Measurements from ENCODE around the gene DNAJB13. TPM values are rescaled to one million over a fixed set of nuclear protein-coding genes. Genes with fewer than 3 reads are reported as not detected.
A peak's percentile ranks its signal among the peaks of the same experiment; 100 is the strongest.

DNAJB13 gene
- total and polyA plus RNA-seq, 9 donors = 0.36 to 23.3 (median 2.1) TPM; not detected in 2

DNA sequence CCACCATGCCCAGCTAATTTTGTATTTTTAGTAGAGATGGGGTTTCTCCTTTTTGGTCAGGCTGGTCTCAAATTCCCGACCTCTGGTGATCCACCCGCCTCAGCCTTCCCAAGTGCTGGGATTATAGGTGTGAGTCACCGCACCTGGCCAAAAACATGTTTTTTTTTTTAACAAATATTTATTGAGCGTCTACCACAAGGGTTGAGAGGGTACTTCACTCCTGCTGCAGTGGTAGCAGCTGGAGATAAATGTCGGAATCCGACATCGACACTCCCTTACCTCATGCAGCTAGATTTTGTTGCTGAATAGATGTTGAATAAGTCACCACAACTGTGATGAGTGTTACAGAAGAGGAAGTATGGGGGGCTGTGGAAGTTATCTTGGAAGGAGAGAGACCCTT is 971 bp downstream of the DNAJB13 start:
- Histone ChIP-seq H3K27me3 (no peaks in the 10 kb centered on the region), H3K4me1 (ENCODE audit: insufficient read depth) (no peaks in the 10 kb centered on the region), H3K4me3 (no peak overlapping the region), H3K27ac (no peak overlapping the region), H3K36me3 (no peaks in the 10 kb centered on the region), H3K9me3 (no peaks in the 10 kb centered on the region)
- TF ChIP-seq EP300 (IDR thresholded peaks at IDR 0.05) = no peak
- TF ChIP-seq POLR2A (IDR thresholded peaks at IDR 0.05) = no peak
- 80 to 91% (median 89%) methylated on average over 7 of the region's 7 CpGs for WGBS, 3 donors
- intact Hi-C loops (cut with DNase I) = no loop called here
- DNase-seq = no peak

DNA sequence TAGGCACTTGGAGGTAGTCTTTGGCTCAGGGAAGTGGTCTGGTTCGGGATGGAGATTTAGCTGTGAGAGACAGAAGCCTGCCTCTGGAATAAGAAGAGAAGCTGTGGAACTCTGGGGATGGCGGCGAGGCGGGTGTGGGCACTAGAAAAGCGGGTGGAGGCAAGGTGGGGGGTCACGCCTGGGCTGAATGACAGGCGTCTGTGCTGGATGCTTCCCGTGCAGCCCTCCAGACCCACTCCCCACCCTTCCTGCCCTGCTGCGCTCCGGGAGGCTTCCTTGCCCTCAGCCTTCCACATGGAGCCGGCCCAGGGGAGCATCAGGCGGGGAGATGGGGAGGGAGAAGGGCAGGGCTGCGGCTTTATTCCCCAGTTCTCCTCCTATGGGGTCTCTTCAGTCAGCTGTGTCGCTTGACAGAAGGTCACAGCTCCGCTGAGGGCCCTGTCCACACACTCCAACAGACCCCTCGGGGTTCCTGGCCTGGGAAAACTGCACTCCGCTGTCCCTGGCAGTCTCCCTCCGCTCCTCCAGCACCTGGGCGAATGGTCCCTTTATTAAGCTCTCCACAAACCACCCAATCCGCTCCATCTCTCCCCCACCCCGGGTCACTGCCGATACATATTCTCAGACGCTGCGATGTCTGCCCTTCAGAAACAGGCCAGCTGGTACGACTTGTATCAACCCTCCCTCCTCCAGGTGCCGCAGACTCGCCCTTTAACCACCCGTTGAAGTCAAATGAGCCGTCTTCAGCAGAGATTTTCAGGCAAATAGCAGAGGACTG is 6.2 kb downstream of the DNAJB13 start:
- intact Hi-C loops (cut with DNase I) = no loop called here
- 48 to 53% (median 53%) methylated on average over 28 to 29 of the region's 29 CpGs for WGBS, 3 donors
- Histone ChIP-seq H3K27ac (no peak overlapping the region), H3K4me3 (no peak overlapping the region), H3K36me3 (no peaks in the 10 kb centered on the region), H3K9me3 (no peaks in the 10 kb centered on the region), H3K27me3 (no peaks in the 10 kb centered on the region), H3K4me1 (ENCODE audit: insufficient read depth) (no peaks in the 10 kb centered on the region)
- no peak for TF ChIP-seq POLR2A (IDR thresholded peaks at IDR 0.05)
- TF ChIP-seq, protein P1, sequence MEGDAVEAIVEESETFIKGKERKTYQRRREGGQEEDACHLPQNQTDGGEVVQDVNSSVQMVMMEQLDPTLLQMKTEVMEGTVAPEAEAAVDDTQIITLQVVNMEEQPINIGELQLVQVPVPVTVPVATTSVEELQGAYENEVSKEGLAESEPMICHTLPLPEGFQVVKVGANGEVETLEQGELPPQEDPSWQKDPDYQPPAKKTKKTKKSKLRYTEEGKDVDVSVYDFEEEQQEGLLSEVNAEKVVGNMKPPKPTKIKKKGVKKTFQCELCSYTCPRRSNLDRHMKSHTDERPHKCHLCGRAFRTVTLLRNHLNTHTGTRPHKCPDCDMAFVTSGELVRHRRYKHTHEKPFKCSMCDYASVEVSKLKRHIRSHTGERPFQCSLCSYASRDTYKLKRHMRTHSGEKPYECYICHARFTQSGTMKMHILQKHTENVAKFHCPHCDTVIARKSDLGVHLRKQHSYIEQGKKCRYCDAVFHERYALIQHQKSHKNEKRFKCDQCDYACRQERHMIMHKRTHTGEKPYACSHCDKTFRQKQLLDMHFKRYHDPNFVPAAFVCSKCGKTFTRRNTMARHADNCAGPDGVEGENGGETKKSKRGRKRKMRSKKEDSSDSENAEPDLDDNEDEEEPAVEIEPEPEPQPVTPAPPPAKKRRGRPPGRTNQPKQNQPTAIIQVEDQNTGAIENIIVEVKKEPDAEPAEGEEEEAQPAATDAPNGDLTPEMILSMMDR (IDR thresholded peaks at IDR 0.05) = no peak
- no peak for TF ChIP-seq EP300 (IDR thresholded peaks at IDR 0.05)
- no peak for DNase-seq

DNA sequence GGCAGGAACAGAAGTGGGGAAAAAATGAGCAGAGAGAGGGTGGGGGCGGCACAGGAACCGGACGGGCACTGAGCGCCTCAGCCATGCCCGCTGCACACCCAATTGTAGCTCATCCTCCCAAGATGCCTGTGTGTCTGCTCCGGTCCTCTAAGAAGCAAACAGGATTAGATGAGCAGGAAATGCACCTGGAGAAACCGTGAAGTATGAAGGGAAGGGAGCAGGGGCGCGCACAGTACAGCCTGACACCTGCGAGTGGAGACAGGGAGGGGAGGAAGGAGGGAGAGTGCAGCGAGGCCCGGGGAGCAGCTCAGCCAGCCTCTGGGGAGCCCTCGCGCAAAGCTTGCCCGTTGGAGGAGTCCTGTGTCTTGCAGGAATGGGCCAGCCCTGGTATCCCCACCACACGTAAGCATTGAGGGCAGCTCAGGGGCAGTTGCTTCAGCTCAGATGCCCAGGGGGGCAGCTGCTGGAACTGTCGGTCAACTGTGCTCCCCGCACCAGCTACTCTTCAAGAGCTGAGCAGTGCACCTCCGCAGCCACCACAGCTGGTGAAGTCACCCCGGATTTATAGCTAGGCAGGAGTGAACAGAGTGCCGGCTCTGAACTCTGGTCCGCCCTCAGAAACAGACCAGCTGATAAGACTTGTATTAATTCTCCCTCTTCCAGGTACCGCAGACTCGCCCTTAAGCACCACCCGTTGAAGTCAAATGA is 7.0 kb downstream of the DNAJB13 start:
- no peaks in the 10 kb centered on the region for H3K27me3 ChIP-seq
- H3K4me1 ChIP-seq (ENCODE audit: insufficient read depth) = no peaks in the 10 kb centered on the region
- intact Hi-C loops (cut with DNase I) = no loop called here
- TF ChIP-seq POLR2A (IDR thresholded peaks at IDR 0.05) (no peak), EP300 (IDR thresholded peaks at IDR 0.05) (no peak)
- TF ChIP-seq, protein P1 (IDR thresholded peaks at IDR 0.05) = no peak
- no peak for DNase-seq
- no peaks in the 10 kb centered on the region for H3K9me3 ChIP-seq
- H3K27ac ChIP-seq = no peak overlapping the region
- 61 to 66% (median 63%) methylated on average over 23 to 25 of the region's 25 CpGs for WGBS, 3 donors
- H3K4me3 ChIP-seq = no peak overlapping the region
- H3K36me3 ChIP-seq = no peaks in the 10 kb centered on the region

DNA sequence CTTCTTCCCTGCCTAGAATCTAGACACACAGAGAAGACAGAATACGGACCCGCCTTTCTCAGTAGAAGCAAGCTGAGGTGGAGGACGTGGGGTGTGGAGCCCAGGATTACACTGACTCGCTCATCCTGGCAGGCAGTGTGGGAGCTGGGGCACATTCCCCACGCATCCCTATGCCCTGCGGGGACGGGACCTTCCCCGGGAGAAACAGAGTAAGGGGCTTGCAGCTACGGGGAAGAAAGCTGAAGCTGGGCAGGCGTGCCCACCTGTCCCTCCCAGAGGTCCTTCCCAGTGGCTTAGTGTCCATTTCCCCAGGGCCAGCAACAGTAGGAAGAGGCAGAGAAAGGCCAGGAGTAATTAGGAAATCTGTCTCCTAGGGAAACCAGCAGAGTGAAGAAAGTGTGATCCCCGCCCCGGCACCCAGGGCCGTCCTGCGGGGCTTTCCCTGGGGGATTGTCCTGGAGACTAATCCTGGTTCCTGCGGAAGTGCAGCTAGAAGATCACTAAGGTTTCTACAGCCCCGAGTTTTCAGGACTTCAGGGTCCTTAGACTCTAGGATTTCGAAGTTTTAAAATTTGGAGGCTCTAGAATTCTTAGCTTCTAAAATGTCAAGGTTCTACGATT is 7.8 kb downstream of the DNAJB13 start:
- intact Hi-C loops (cut with DNase I) = no loop called here
- Histone ChIP-seq H3K4me3 (no peak overlapping the region), H3K27ac (no peak overlapping the region), H3K9me3 (no peaks in the 10 kb centered on the region), H3K4me1 (ENCODE audit: insufficient read depth) (no peaks in the 10 kb centered on the region), H3K27me3 (no peaks in the 10 kb centered on the region), H3K36me3 (no peaks in the 10 kb centered on the region)
- peak in 1 of 5 donors; percentile 13 for DNase-seq
- WGBS, 3 donors = 85 to 87% (median 86%) methylated on average over 18 of the region's 18 CpGs
- TF ChIP-seq EP300 (IDR thresholded peaks at IDR 0.05) (no peak), POLR2A (IDR thresholded peaks at IDR 0.05) (no peak)

DNA sequence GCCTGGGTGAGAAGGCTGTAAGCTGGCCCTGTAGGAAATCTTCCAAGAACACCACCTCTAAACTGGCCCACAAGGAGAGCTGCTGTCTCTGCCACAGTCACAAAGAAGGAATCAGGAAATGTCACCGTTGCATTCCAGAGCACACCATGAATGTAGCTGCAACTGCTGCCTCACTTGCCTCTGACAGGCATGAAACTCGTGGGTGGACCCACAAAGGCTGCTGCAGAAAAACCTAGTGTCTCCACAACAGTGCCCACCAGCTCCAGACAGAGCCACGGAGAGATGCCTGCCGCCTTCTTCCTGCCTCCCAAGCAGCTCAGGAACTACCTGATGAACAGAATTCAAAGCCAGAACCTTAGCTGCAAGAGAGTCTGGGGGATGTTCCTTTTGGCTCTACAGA is 10.5 kb downstream of the DNAJB13 start:
- Histone ChIP-seq H3K9me3 (no peaks in the 10 kb centered on the region), H3K4me1 (ENCODE audit: insufficient read depth) (no peaks in the 10 kb centered on the region), H3K27me3 (no peaks in the 10 kb centered on the region), H3K4me3 (no peak overlapping the region), H3K27ac (no peak overlapping the region), H3K36me3 (no peaks in the 10 kb centered on the region)
- DNase-seq = no peak
- intact Hi-C loops (cut with DNase I) = loop anchor here in 1 of 4 donors (10.0 kb wide), 1 partner anchor 103 kb away; no protein-coding TSS in a partner anchor
- TF ChIP-seq EP300 (IDR thresholded peaks at IDR 0.05) = no peak
- TF ChIP-seq, protein P1 (IDR thresholded peaks at IDR 0.05) = no peak
- no peak for TF ChIP-seq POLR2A (IDR thresholded peaks at IDR 0.05)
- 71 to 91% (median 82%) methylated on average over 4 of the region's 4 CpGs for WGBS, 3 donors
